AG09309 (cell line): ENCODE data around the gene SMIM12.
"Not testable (repeated sequence)": the region's sequence is repeated elsewhere in the genome, so short reads cannot be mapped to it uniquely, and the experiment has no call there.

Source experiments
- DNase-seq: peaks from one replicate; pipeline ENCODE4 v3.0.0-alpha.2; 2010; ENCODE audit warnings: low read depth
- H3K4me3 ChIP-seq: 2 replicates; pipeline ENCODE4 v1.5.1; 2011; ENCODE audit warnings: mild to moderate bottlenecking, low read depth, low read length, moderate library complexity; ENCODE audit not compliant: control insufficient read depth
- CTCF ChIP-seq: IDR thresholded peaks from 2 replicates; pipeline ENCODE4 v1.5.1; 2011; ENCODE audit warnings: mild to moderate bottlenecking, low read depth, low read length, inconsistent platforms; ENCODE audit not compliant: insufficient read depth, control insufficient read depth; ENCODE audit errors: missing control alignments

The SMIM12 gene

GRCh38 chr1:34828611-34829010 lies 30.9 kb downstream of the SMIM12 start:
- no peak for TF ChIP-seq CTCF
- DNase-seq: no peak
- no peak overlapping the region for H3K4me3 ChIP-seq

GRCh38 chr1:34827341-34827941 lies 32.1 kb downstream of the SMIM12 start:
- H3K4me3 ChIP-seq: no peak overlapping the region
- TF ChIP-seq CTCF: no peak
- DNase-seq: no peak

GRCh38 chr1:34825455-34826091 lies 34.0 kb downstream of the SMIM12 start:
- TF ChIP-seq CTCF: no peak
- DNase-seq: no peak
- H3K4me3 ChIP-seq: no peak overlapping the region

GRCh38 chr1:34824817-34825454 lies 34.6 kb downstream of the SMIM12 start:
- no peak for DNase-seq
- TF ChIP-seq CTCF: no peak

GRCh38 chr1:34822202-34822601 lies 37.3 kb downstream of the SMIM12 start:
- no peak overlapping the region for H3K4me3 ChIP-seq
- no peak for DNase-seq
- TF ChIP-seq CTCF: no peak

More at GRCh38 chr1:34824817-34825454, 34.6 kb downstream of the SMIM12 start:
- no peak overlapping the region for H3K4me3 ChIP-seq

GRCh38 chr1:34818862-34819261 lies 40.7 kb downstream of the SMIM12 start:
- not testable (repeated sequence) for DNase-seq, H3K4me3 ChIP-seq

GRCh38 chr1:34816778-34817177 lies 42.8 kb downstream of the SMIM12 start:
- no peak for TF ChIP-seq CTCF
- DNase-seq: no peak
- no peak overlapping the region for H3K4me3 ChIP-seq
